ENCODE measurements around the gene LNPEP. TPM values are rescaled to one million over a fixed set of nuclear protein-coding genes. Genes with fewer than 3 reads are reported as not detected.
A peak's percentile ranks its signal among the peaks of the same experiment; 100 is the strongest.

The LNPEP gene
- total and polyA plus RNA-seq, 8 donors: 22.2 to 40.6 (median 27.6) TPM

GRCh38 chr5:96972599-96973334, 36.9 kb downstream of the LNPEP start:
- Histone ChIP-seq H3K27ac (no peak overlapping the region), H3K9me3 (no peaks in the 10 kb centered on the region), H3K4me1 (peaks cover 17 to 41% of the 10 kb centered on the region in 2 donors), H3K36me3 (no peaks in the 10 kb centered on the region), H3K27me3 (no peaks in the 10 kb centered on the region), H3K4me3 (no peak overlapping the region)
- ATAC-seq (no peak), DNase-seq (no peak)
- intact Hi-C loops (cut with DNase I): no loop called here
- TF ChIP-seq CTCF (IDR thresholded peaks at IDR 0.05): no peak

GRCh38 chr5:96973532-96974401, 37.9 kb downstream of the LNPEP start:
- Histone ChIP-seq H3K36me3 (no peaks in the 10 kb centered on the region), H3K27ac (no peak overlapping the region), H3K9me3 (no peaks in the 10 kb centered on the region), H3K4me1 (peaks cover 8 to 31% of the 10 kb centered on the region in 2 donors), H3K4me3 (no peak overlapping the region), H3K27me3 (no peaks in the 10 kb centered on the region)
- intact Hi-C loops (cut with DNase I): no loop called here
- DNase-seq (no peak), ATAC-seq (no peak)
- TF ChIP-seq CTCF (IDR thresholded peaks at IDR 0.05): no peak

- no peaks in the 10 kb centered on the region for H3K9me3 ChIP-seq
- DNase-seq: no peak
- H3K4me3 ChIP-seq: no peak overlapping the region
- ATAC-seq: no peak
- H3K27me3 ChIP-seq: no peaks in the 10 kb centered on the region
- H3K27ac ChIP-seq: no peak overlapping the region
- intact Hi-C loops (cut with DNase I): no loop called here
- no peak for TF ChIP-seq CTCF (IDR thresholded peaks at IDR 0.05)
- peaks cover 0 to 15% of the 10 kb centered on the region in 2 donors for H3K4me1 ChIP-seq
- peaks cover 0 to 15% of the 10 kb centered on the region in 2 donors for H3K36me3 ChIP-seq
Measured at GRCh38 chr5:96975656-96976055, 39.8 kb downstream of the LNPEP start.

- peaks cover 0 to 15% of the 10 kb centered on the region in 2 donors for H3K36me3 ChIP-seq
- no peak for DNase-seq
- ATAC-seq: no peak
- H3K27ac ChIP-seq: no peak overlapping the region
- no peaks in the 10 kb centered on the region for H3K9me3 ChIP-seq
- H3K27me3 ChIP-seq: no peaks in the 10 kb centered on the region
- TF ChIP-seq CTCF (IDR thresholded peaks at IDR 0.05): no peak
- H3K4me1 ChIP-seq: peaks cover 0 to 8% of the 10 kb centered on the region in 2 donors
- intact Hi-C loops (cut with DNase I): no loop called here
- H3K4me3 ChIP-seq: no peak overlapping the region
Measured at GRCh38 chr5:96977228-96977627, 41.3 kb downstream of the LNPEP start.

- DNase-seq (peak in 1 of 4 donors; percentile 27), ATAC-seq (no peak)
- Histone ChIP-seq H3K36me3 (peaks cover 0 to 15% of the 10 kb centered on the region in 2 donors), H3K27me3 (no peaks in the 10 kb centered on the region), H3K27ac (no peak overlapping the region), H3K4me1 (peaks cover 0 to 8% of the 10 kb centered on the region in 2 donors), H3K9me3 (no peaks in the 10 kb centered on the region), H3K4me3 (no peak overlapping the region)
- intact Hi-C loops (cut with DNase I): no loop called here
- TF ChIP-seq CTCF (IDR thresholded peaks at IDR 0.05): no peak
Measured at GRCh38 chr5:96978812-96979449, 43.1 kb downstream of the LNPEP start.
